CD4-positive, alpha-beta T cell (primary cell): ENCODE data around the gene CNPY2. TPM values are rescaled to one million over a fixed set of nuclear protein-coding genes. Genes with fewer than 3 reads are reported as not detected.
"Not testable (repeated sequence)": the region's sequence is repeated elsewhere in the genome, so short reads cannot be mapped to it uniquely, and the experiment has no call there.

Experiments
- ATAC-seq: fragments of 200-7000 bp; cut with Tn5 transposase; one replicate; pipeline ENCODE4 v1.10.0; 2022; ENCODE audit warnings: mild to moderate bottlenecking; ENCODE audit not compliant: poor library complexity
- CTCF ChIA-PET: fragments of 350-600 bp; sonication (Branson Sonifier 250); formaldehyde crosslinking; loops from one replicate; lab custom pipeline; 2021; ENCODE audit warnings: antibody characterized with exemption, inconsistent platforms; lab: Charles Lee
- POLR2A ChIA-PET: fragments of 350-600 bp; sonication (Branson Sonifier 250); formaldehyde crosslinking; loops from one replicate; lab custom pipeline; 2021; ENCODE audit warnings: antibody characterized with exemption, inconsistent platforms; lab: Charles Lee
- DNase-seq, 14 experiments: peaks; one replicate each; pipeline ENCODE4 v3.0.0-alpha.2; 2013 to 2020; ENCODE audit warnings: mixed read lengths in 2 of 14
- H3K27ac ChIP-seq, 2 donors: one replicate each; pipeline versions ENCODE4 v1.5.1 to v1.7.0; 2013; ENCODE audit warnings: low read length in 2 of 2, low read depth in 1 of 2, mild to moderate bottlenecking in 1 of 2
- H3K27me3 ChIP-seq, 2 experiments: 1 replicate in 1 of 2; 2 replicates in 1 of 2; pipeline versions ENCODE4 v1.6.1 to v1.7.0; 2013; ENCODE audit warnings: low read length in 2 of 2, control low read depth in 1 of 2, mild to moderate bottlenecking in 1 of 2, moderate library complexity in 1 of 2; ENCODE audit not compliant: insufficient read depth in 2 of 2, control insufficient read depth in 1 of 2
- H3K36me3 ChIP-seq: one replicate; pipeline ENCODE4 v1.6.1; 2013; ENCODE audit warnings: low read length, control low read depth; ENCODE audit not compliant: insufficient read depth
- H3K4me1 ChIP-seq: one replicate; pipeline ENCODE4 v1.6.1; 2013; ENCODE audit warnings: low read length, control low read depth; ENCODE audit not compliant: insufficient read depth
- H3K4me3 ChIP-seq: one replicate; pipeline ENCODE4 v1.5.1; 2013; ENCODE audit warnings: mild to moderate bottlenecking, low read length, moderate library complexity
- H3K9me3 ChIP-seq, 2 experiments: 1 replicate in 1 of 2; 2 replicates in 1 of 2; pipeline versions ENCODE4 v1.6.1 to v1.7.0; 2013; ENCODE audit warnings: low read length in 2 of 2, mild to moderate bottlenecking in 2 of 2, control low read depth in 1 of 2, moderate library complexity in 1 of 2; ENCODE audit not compliant: control insufficient read depth in 1 of 2, insufficient read depth in 1 of 2
- H3K27ac Mint-ChIP-seq: one replicate; pipeline ENCODE4 v1.8.0; 2020; ENCODE audit warnings: mixed read lengths
- H3K27me3 Mint-ChIP-seq: one replicate; pipeline ENCODE4 v1.8.0; 2021; ENCODE audit warnings: mixed read lengths
- H3K36me3 Mint-ChIP-seq: one replicate; pipeline ENCODE4 v1.8.0; 2021; ENCODE audit warnings: low read depth, mixed read lengths
- H3K4me1 Mint-ChIP-seq: one replicate; pipeline ENCODE4 v1.8.0; 2021; ENCODE audit warnings: low read depth, mixed read lengths
- H3K4me3 Mint-ChIP-seq: one replicate; pipeline ENCODE4 v1.8.0; 2020; ENCODE audit warnings: mild to moderate bottlenecking, mixed read lengths
- H3K9me3 Mint-ChIP-seq: one replicate; pipeline ENCODE4 v1.8.0; 2020; ENCODE audit warnings: mixed read lengths
- CTCF ChIP-seq: fragments of 200-600 bp; IDR thresholded peaks from one replicate; pipeline ENCODE4 v1.8.0; 2022; ENCODE audit warnings: antibody characterized with exemption, mild to moderate bottlenecking
- intact Hi-C, 2 experiments: fragments of 100-400 bp; cut with DNase I in 1 of 2; cut with micrococcal nuclease in 1 of 2; formaldehyde crosslinking; loops; one replicate each; pipeline versions ENCODE4 v1.15.1 to v1.9.0; 2023 to 2025; cut with DNase I, micrococcal nuclease
- total RNA-seq, 174 experiments: library from RNA in 2 of 174; stranded (reverse) in 2 of 174; gene quantifications; one replicate each; pipeline ENCODE4 v1.2.3 and lab custom pipeline; 2021 to 2026

CNPY2 gene
- total RNA-seq, 2 experiments from 2014 or later, result 30.5 to 33.4 TPM

DNA sequence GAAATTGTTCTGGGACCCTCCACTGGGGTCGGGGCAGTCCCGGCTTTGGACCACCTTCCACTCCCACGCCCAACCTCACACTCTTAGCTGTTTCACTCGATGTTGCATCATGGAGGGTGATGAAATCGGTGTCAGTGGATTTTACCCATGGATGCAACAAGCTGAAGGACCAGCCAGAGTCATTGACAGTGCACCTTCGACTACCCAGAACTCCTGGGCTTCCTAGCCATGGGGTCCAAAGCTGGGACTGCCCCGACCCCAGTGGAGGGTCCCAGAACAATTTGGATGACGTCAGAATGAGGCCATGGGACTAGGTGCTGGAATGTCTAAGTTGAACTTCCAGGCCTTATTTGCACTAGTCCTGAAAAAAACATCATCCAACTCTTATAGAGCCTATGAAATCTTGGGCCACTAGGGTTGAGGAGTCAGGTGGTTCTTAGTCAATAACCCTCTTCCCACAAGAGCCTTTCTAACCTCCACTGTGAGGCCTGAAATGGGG lies 22.0 kb upstream of the CNPY2 start:
- H3K4me1 ChIP-seq, result peaks cover 51% of the 10 kb centered on the region
- POLR2A ChIA-PET, result interaction anchor here (1.2 to 3.4 kb wide), 13 partner anchors 10 to 364 kb away, joined by 3 to 150 read pairs (median 10); partner anchors contain the start of genes CNPY2, RAB5B, SMARCC2 and SPRYD4
- no peak for ATAC-seq
- no peaks in the 10 kb centered on the region for H3K9me3 ChIP-seq
- intact Hi-C loops, result loop anchor here in 1 of 2 experiments (1.0 to 2.0 kb wide), 3 partner anchors 21 to 127 kb away; partner anchors contain the start of gene STAT2
- no peak overlapping the region for H3K4me3 ChIP-seq
- H3K36me3 ChIP-seq, result peaks cover 18% of the 10 kb centered on the region
- H3K9me3 Mint-ChIP-seq, result no peaks in the 10 kb centered on the region
- TF ChIP-seq CTCF, result no peak
- H3K4me1 Mint-ChIP-seq, result peaks cover 69% of the 10 kb centered on the region
- H3K27ac Mint-ChIP-seq, result peak overlapping the region; percentile 93
- H3K4me3 Mint-ChIP-seq, result peak overlapping the region; percentile 21
- DNase-seq, result peak in 2 of 14 experiments; percentile 50 to 58
- CTCF ChIA-PET, result interaction anchor here (1.2 to 1.7 kb wide), 5 partner anchors 9 to 126 kb away, joined by 3 to 10 read pairs (median 4); partner anchors contain the start of genes CNPY2 and STAT2
- no peaks in the 10 kb centered on the region for H3K27me3 ChIP-seq
- H3K36me3 Mint-ChIP-seq, result peaks cover 40% of the 10 kb centered on the region
- H3K27ac ChIP-seq, result peak overlapping the region; percentile 77 to 96
- no peaks in the 10 kb centered on the region for H3K27me3 Mint-ChIP-seq

DNA sequence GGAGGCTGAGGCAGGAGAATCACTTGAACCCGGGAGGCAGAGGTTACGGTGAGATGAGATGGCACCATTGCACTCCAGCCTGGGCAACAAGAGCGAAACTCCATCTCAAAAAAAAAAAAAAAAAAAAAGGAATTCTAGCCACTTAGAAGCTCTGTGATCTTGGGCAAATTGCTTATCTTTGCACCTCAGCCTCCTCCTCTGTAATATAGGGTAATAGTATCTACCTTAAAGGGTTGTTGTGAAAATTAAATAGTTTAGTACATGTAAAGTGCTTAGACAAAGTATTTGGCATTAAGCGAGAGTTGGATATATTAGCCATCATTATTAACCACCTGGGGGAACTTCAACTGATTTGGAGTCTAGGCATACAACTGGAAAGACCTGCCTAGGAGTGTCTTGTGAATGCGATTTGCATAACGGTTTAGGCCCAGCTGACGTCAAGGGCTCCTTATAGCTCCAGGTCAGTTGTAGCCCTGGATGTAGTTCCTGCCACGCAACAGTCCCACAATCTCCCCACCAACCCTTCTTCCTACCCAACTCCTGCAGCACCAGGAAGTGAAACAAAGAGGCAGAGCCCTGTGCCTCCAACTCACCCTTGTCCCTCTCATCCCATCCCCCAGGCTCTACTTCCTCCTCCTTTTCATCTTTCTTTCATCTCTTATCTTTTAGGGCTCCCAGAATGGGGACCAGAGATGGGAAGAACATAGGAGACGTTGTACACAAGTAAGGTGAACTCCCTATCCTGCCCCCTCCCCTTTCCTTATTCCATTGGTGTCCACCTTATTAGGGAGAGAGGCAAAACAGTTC lies 20.8 kb upstream of the CNPY2 start:
- intact Hi-C loops, result no loop called here
- POLR2A ChIA-PET, result interaction anchor here (2.3 to 5.2 kb wide), 3 partner anchors 22 to 127 kb away, joined by 18 to 150 read pairs (median 64); partner anchors contain the start of gene STAT2
- Mint-ChIP-seq H3K36me3 (peaks cover 40% of the 10 kb centered on the region), H3K27ac (peak overlapping the region; percentile 93), H3K9me3 (no peaks in the 10 kb centered on the region), H3K4me3 (peak overlapping the region; percentile 27), H3K27me3 (no peaks in the 10 kb centered on the region), H3K4me1 (peaks cover 72% of the 10 kb centered on the region)
- no peak for TF ChIP-seq CTCF
- H3K27me3 ChIP-seq, result no peaks in the 10 kb centered on the region
- H3K4me3 ChIP-seq, result no peak overlapping the region
- peaks cover 54% of the 10 kb centered on the region for H3K4me1 ChIP-seq
- H3K27ac ChIP-seq, result no peak overlapping the region
- CTCF ChIA-PET, result interaction anchor here (0.7 to 1.6 kb wide), 4 partner anchors 10 to 690 kb away, joined by 3 to 4 read pairs (median 3); no protein-coding TSS in a partner anchor
- H3K36me3 ChIP-seq, result peaks cover 12% of the 10 kb centered on the region
- ATAC-seq, result no peak
- no peaks in the 10 kb centered on the region for H3K9me3 ChIP-seq
- DNase-seq, result peak in 2 of 14 experiments; percentile 58 to 64

GRCh38 chr12:56335527-56335926 lies 19.7 kb upstream of the CNPY2 start:
- ChIA-PET CTCF (interaction anchor here (0.7 to 1.6 kb wide), 2 partner anchors 11 to 128 kb away, joined by 3 read pairs; no protein-coding TSS in a partner anchor), POLR2A (interaction anchor here (5.2 kb wide), 1 partner anchor 24 kb away, joined by 64 read pairs; the partner anchor contains the start of gene STAT2)
- not testable (repeated sequence) for H3K36me3 ChIP-seq, H3K9me3 ChIP-seq, ATAC-seq, DNase-seq, H3K9me3 Mint-ChIP-seq, H3K27me3 ChIP-seq, H3K27ac ChIP-seq, H3K4me3 Mint-ChIP-seq, H3K27me3 Mint-ChIP-seq, H3K4me3 ChIP-seq
- H3K4me1 Mint-ChIP-seq, result peaks cover 72% of the 10 kb centered on the region
- intact Hi-C loops, result loop anchor here in 1 of 2 experiments (2.0 kb wide), 1 partner anchor 35 kb away; the partner anchor contains the start of gene CS
- H3K27ac Mint-ChIP-seq, result peak overlapping the region; percentile 100
- peaks cover 41% of the 10 kb centered on the region for H3K36me3 Mint-ChIP-seq
- peaks cover 46% of the 10 kb centered on the region for H3K4me1 ChIP-seq
